Panc1 (cell line): ENCODE results near the gene RALB.

Source experiments
- CTCF ChIP-seq: fragments of 450-650 bp; IDR thresholded peaks from 2 replicates; pipeline ENCODE4 v1.5.1; 2017; ENCODE audit warnings: mild to moderate bottlenecking
- POLR2AphosphoS5 ChIP-seq: IDR thresholded peaks from 2 replicates; pipeline ENCODE4 v1.6.1; 2012; ENCODE audit warnings: mild to moderate bottlenecking, low read depth, low read length, moderate library complexity
- SIN3A ChIP-seq: IDR thresholded peaks from 2 replicates; pipeline ENCODE4 v1.6.1; 2012; ENCODE audit warnings: low read depth, mild to moderate bottlenecking, low read length, moderate library complexity, borderline replicate concordance; ENCODE audit not compliant: insufficient read depth
- TCF7L2 ChIP-seq: IDR thresholded peaks from 2 replicates; pipeline ENCODE4 v1.6.1; 2011; ENCODE audit warnings: mild to moderate bottlenecking, low read depth, low read length, inconsistent platforms

DNA sequence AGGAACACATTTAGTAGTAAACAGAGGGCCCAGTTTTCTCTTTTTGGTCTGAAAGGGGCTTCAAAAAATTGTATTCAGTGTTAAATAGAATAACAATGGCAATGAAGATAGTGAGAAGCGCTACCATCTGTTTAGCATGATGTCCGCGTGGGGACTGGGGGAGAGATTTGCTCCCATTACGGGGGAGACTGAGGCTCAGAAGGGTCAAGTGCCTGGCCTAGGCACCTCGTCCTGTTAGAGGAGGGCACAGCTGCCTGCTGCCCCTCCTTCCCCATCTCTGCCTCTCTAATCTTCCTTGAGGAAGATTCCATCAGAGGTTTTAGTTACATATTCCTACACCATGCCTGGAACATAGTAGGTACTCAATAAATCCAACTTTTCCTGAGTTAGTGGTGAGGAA lies 19.4 kb upstream of the RALB start:
- TF ChIP-seq CTCF (no peak), TCF7L2 (no peak), POLR2AphosphoS5 (no peak), SIN3A (no peak)
